ENCODE measurements around the gene NOP14. TPM values are rescaled to one million over a fixed set of nuclear protein-coding genes. Genes with fewer than 3 reads are reported as not detected.

NOP14 gene
- polyA plus RNA-seq, 1 donor = 25.6 TPM

DNA sequence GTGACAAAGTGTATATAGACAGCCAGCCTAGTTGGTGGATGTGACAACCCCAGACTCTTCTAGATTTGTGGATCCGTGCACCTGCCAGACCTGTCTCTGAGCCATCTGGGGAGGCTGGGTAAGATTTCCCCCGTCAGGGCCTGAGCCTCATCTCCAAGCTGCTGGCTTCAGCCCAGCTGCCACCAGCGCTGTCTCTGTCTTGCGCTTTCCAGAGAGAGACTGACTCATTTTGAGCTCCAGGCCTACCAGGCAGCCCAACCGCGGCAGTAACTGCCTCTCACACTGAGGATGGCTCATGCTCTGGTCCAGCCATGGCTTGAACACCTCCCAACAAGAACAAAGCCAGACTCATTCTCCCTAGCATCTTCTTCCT lies 26.4 kb downstream of the NOP14 start:
- no CpG with 5 or more reads among the region's 6 CpGs for WGBS (ENCODE audit: insufficient coverage, low lambda C conversion rate)
- Histone ChIP-seq H3K4me1 (ENCODE audit: control insufficient read depth, insufficient read depth, low read length) (peaks cover 14% of the 10 kb centered on the region), H3K27me3 (ENCODE audit: control insufficient read depth, insufficient read depth, low read length) (no peaks in the 10 kb centered on the region), H3K27ac (ENCODE audit: low read length) (no peak overlapping the region), H3K9me3 (ENCODE audit: control insufficient read depth, low read depth, low read length) (no peaks in the 10 kb centered on the region), H3K36me3 (ENCODE audit: control insufficient read depth, insufficient read depth, low read length) (peaks cover 57% of the 10 kb centered on the region), H3K4me3 (ENCODE audit: low read length) (no peak overlapping the region)
- no peak for DNase-seq

DNA sequence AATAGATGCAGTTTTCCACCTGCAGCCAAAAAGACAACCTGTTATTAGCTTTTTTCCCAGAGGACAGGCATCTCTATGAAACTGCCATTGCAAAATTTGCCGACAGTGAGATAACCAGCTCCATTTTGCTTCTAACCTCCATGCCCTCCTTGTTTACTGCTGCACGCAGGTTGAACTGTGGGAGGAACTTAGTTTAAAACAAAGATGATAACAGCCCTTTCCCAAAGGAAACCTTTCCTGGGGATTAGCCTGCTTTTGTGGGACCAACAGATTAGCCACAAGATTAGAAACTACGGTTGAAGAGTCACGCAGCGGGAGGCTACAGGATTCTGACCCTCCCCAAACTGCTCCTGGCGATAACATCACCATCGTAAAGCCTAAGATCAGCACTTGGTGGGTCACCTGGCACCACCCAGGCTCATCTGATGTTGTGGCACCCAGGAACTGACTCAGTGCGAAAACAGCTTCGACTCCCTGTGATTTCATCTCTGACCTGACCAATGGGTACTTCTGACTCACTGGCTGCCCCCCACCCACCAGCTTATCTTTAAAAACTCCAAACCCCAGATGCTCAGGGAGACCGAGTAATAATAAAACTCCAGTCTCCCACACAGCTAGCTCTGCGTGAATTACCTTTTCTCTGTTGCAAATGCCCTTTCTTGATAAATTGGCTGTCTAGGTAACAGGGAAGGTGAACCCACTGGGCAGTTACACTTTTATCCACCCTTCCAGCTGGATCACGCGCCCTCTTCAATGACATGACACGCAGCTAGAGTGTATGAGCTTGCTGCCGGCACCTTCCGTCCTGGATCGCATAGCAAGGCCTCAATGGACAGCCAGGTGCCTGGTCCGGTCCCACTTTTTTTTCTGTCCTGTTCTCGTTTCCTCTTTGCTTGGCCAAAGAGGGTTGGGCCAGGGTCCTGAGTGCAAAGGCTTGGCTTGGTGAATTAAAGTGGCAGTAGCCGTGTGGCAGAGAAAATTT lies 27.2 kb downstream of the NOP14 start:
- Histone ChIP-seq H3K36me3 (ENCODE audit: control insufficient read depth, insufficient read depth, low read length) (peaks cover 57% of the 10 kb centered on the region), H3K4me3 (ENCODE audit: low read length) (peak overlapping the region; percentile 90), H3K4me1 (ENCODE audit: control insufficient read depth, insufficient read depth, low read length) (peaks cover 14% of the 10 kb centered on the region), H3K9me3 (ENCODE audit: control insufficient read depth, low read depth, low read length) (no peaks in the 10 kb centered on the region), H3K27ac (ENCODE audit: low read length) (no peak overlapping the region), H3K27me3 (ENCODE audit: control insufficient read depth, insufficient read depth, low read length) (no peaks in the 10 kb centered on the region)
- no CpG with 5 or more reads among the region's 20 CpGs for WGBS (ENCODE audit: insufficient coverage, low lambda C conversion rate)
- DNase-seq = no peak

DNA sequence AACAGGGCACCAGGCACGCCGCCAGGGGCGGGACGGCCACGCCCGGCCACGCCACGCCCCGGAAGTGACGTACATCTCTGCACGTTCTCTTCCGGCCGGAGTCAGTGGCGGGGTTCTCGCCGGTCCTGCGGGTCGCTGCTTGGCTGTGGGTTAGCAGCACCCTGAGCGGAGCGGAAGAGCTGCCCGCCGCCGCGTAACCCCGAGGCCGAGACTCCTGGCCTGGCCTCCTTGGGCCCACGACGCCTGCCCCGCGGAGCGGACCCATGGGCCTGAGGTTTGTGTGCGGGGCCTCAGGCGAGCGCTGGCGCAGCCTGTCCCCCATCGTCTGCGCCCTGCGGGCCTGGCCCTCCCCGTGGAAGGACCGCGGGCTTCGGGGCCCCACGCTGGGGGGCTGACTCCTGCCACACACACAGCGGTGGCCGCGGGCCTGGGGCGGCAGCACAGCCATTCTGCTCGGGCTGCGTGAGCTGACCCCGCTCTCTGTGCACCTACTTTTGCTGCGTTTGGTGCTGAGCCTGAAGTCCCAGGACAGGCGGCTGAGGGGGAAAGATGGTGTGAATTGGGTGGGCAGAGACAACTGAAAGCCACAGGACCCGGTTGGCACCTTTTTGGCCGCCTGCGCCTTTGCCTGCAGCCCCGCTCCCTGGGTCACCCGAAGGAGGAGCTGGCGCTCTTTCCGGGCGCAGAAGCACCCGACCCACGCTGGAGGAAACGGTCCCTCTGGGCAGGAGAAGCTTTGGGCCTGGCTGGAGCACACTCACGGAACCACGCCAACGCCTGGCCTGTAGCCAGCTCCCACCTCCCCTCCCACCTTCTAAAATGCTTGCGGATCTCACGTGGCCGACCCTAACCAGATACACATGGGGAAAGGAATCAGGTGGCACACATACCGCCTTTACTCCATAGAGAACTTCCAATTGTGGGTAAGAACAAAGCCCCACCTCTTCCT lies 28.1 kb downstream of the NOP14 start:
- Histone ChIP-seq H3K4me3 (ENCODE audit: low read length) (peak overlapping the region; percentile 90), H3K9me3 (ENCODE audit: control insufficient read depth, low read depth, low read length) (no peaks in the 10 kb centered on the region), H3K36me3 (ENCODE audit: control insufficient read depth, insufficient read depth, low read length) (peaks cover 56% of the 10 kb centered on the region), H3K27me3 (ENCODE audit: control insufficient read depth, insufficient read depth, low read length) (no peaks in the 10 kb centered on the region), H3K4me1 (ENCODE audit: control insufficient read depth, insufficient read depth, low read length) (peaks cover 14% of the 10 kb centered on the region), H3K27ac (ENCODE audit: low read length) (peak overlapping the region; percentile 90)
- DNase-seq = peak; percentile 93
- WGBS (ENCODE audit: insufficient coverage, low lambda C conversion rate) = no CpG with 5 or more reads among the region's 70 CpGs

DNA sequence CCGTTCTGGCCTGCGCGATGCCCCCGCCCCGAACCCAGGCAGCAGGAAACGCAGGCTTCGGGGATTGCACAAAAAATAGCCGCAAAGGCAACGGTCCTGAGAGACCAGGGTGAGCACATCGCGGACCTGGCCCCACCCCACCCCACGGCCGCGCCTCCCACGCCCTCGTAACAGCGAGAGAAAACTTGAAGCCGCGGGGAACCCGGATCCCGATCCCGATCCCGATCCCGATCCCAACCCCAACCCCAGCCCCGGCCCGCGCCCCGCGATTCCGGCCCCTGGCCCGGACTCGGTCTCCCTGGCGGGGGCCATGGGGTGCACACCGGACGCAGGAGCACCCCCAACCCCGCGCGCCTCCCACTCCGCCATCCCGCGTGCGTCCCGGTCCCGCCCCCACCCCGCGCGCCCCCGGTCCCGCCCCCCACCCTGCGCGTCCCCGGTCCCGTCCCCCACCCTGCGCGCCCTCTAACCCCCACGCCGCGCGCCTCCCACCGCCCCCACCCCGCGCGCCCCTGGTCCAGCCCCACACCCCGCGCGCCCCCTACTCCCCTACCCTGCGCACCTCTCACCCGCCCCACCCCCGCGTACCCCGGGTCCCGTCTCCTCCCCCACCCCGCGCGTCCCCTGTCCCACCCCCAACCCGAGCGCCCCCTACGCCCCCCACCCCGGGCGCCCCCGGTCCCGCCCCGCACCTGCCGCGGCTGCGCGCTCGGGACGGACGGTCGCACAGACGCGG lies 29.0 kb downstream of the NOP14 start:
- peaks cover 14% of the 10 kb centered on the region for H3K4me1 ChIP-seq (ENCODE audit: control insufficient read depth, insufficient read depth, low read length)
- no peaks in the 10 kb centered on the region for H3K9me3 ChIP-seq (ENCODE audit: control insufficient read depth, low read depth, low read length)
- H3K27ac ChIP-seq (ENCODE audit: low read length) = no peak overlapping the region
- peak in 1 of 2 donors; percentile 56 for DNase-seq
- no peaks in the 10 kb centered on the region for H3K27me3 ChIP-seq (ENCODE audit: control insufficient read depth, insufficient read depth, low read length)
- peaks cover 55% of the 10 kb centered on the region for H3K36me3 ChIP-seq (ENCODE audit: control insufficient read depth, insufficient read depth, low read length)
- WGBS (ENCODE audit: insufficient coverage, low lambda C conversion rate) = no CpG with 5 or more reads among the region's 93 CpGs
- peak overlapping the region; percentile 90 for H3K4me3 ChIP-seq (ENCODE audit: low read length)

DNA sequence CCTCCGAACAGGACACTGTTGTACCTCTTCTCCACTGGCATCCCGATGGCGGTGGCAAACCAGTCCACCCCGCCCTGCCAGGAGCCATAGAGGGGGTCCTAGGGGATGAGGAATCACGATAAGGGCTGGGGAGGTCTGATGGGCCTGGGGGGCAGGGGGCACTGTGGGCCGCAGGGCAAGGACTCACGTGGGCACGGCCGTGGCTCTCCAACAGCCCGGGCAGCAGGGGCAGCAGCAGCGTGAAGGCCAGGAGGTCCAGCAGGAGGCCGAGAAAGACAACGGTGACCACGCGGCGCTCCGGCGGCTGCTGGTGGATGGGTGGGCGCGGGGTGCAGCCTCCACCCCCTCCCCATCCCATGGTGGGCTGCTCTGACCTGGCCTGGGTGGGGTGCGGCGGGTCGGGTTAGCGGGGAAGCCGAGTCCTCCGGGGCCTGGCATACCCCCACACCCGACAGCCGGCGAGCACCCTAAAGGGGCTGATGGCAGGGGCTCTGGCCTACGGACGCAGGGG lies 29.6 kb downstream of the NOP14 start:
- Histone ChIP-seq H3K27me3 (ENCODE audit: control insufficient read depth, insufficient read depth, low read length) (no peaks in the 10 kb centered on the region), H3K9me3 (ENCODE audit: control insufficient read depth, low read depth, low read length) (no peaks in the 10 kb centered on the region), H3K4me1 (ENCODE audit: control insufficient read depth, insufficient read depth, low read length) (peaks cover 16% of the 10 kb centered on the region), H3K36me3 (ENCODE audit: control insufficient read depth, insufficient read depth, low read length) (peaks cover 55% of the 10 kb centered on the region), H3K4me3 (ENCODE audit: low read length) (peak overlapping the region; percentile 59), H3K27ac (ENCODE audit: low read length) (no peak overlapping the region)
- no CpG with 5 or more reads among the region's 31 CpGs for WGBS (ENCODE audit: insufficient coverage, low lambda C conversion rate)
- no peak for DNase-seq

DNA sequence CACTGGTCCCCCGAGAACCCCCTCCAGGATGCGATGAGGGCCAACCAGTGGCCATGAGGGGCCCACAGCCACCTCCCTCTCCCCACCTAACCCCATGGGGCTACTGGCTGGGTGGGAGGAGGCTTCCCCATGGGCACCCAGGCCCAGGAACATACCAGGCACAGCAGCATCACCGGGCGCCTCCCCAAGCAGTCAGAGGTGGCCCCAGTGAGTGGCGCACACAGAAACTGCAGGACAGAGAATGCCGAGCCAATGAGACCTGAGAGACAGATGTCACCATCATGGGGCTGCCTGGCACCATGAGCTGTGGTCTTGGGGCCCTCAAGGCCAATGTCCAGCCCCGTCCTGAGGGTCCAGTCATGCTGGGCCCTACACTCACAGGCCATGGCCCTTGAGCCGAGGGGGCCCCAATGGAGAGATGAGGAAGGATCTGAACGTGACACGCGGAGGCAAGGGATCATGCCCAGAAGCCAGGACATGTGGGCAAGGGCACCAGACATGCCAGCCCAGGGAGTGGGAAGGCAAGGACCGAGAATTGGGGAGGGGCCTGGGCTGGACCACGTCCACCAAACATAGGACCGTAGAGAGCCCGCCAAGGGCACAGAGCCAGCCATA lies 30.1 kb downstream of the NOP14 start:
- H3K4me1 ChIP-seq (ENCODE audit: control insufficient read depth, insufficient read depth, low read length) = peaks cover 22% of the 10 kb centered on the region
- WGBS (ENCODE audit: insufficient coverage, low lambda C conversion rate) = no CpG with 5 or more reads among the region's 15 CpGs
- no peaks in the 10 kb centered on the region for H3K27me3 ChIP-seq (ENCODE audit: control insufficient read depth, insufficient read depth, low read length)
- H3K4me3 ChIP-seq (ENCODE audit: low read length) = peak overlapping the region; percentile 59
- peaks cover 57% of the 10 kb centered on the region for H3K36me3 ChIP-seq (ENCODE audit: control insufficient read depth, insufficient read depth, low read length)
- DNase-seq = no peak
- H3K27ac ChIP-seq (ENCODE audit: low read length) = no peak overlapping the region
- peaks cover 3% of the 10 kb centered on the region for H3K9me3 ChIP-seq (ENCODE audit: control insufficient read depth, low read depth, low read length)

DNA sequence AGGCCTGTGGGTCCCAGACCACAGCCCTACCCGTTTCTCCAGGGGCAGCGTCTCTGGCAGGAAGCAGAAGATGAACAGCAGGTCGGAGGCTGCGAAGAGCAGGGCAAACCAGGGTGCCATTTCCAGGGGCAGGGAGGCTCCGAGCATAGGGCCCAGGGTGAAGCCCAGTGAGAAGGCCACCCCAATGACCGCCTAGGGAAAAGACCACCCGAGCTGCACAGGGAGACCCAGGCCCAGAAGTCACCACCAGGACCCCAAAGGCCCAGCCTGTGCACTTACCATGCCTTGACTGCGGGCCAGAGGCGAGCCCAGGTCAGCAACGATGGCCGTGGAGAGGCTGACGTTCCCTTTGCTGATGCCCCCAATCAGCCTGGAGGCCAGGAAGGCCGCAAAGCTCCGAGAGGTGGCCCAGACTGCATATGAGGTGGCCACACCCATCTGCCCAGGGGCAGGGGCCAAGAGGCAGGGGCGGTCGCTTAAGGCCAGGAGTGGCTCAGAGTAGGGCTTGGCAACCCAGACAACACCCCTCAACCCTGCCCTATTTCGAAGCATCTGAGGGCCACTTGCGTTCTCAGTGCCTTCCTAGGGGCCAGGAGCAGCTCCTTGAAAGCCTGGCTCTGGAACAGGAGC lies 30.8 kb downstream of the NOP14 start:
- Histone ChIP-seq H3K27me3 (ENCODE audit: control insufficient read depth, insufficient read depth, low read length) (no peaks in the 10 kb centered on the region), H3K4me3 (ENCODE audit: low read length) (no peak overlapping the region), H3K36me3 (ENCODE audit: control insufficient read depth, insufficient read depth, low read length) (peaks cover 57% of the 10 kb centered on the region), H3K4me1 (ENCODE audit: control insufficient read depth, insufficient read depth, low read length) (peaks cover 22% of the 10 kb centered on the region), H3K9me3 (ENCODE audit: control insufficient read depth, low read depth, low read length) (peaks cover 4% of the 10 kb centered on the region), H3K27ac (ENCODE audit: low read length) (no peak overlapping the region)
- DNase-seq = no peak
- no CpG with 5 or more reads among the region's 18 CpGs for WGBS (ENCODE audit: insufficient coverage, low lambda C conversion rate)

DNA sequence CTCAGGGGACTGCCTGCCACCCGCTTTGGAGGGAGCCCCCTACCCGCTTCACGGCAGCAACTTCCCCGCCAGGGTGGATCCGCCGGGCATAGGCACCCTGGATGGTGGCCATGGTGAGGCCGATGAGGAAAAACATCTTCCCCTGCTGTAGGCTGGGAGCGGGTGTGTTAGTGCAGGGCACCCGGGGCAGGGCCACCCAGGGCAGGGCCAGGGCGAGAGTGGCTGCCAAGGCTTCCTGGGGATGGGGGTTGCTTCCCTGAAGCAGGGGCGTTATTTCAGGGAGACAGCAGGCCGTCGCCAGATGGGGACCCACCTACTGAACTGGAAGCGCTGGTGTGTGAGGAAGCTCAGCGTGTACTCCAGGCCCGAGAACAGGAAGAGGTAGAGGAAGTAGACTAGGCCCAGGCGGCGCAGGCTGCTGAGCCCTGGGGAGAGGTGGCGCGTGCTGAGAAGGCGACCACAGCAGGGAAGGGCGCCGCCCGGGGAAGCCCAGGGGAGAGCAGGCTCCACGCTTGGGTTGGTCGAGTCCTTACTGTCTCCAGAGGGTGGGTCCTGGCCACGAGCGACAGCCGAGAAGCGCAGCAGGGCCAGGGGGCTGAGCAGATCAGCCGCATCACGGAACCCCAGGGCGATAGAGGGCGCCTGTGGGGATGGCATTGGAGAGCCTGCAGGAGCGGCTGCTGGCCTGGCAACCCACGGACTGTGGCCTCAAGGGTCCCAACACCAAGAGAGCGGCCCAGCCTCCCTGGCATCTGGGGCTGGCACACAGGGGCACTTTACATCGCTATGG lies 31.5 kb downstream of the NOP14 start:
- no peaks in the 10 kb centered on the region for H3K27me3 ChIP-seq (ENCODE audit: control insufficient read depth, insufficient read depth, low read length)
- DNase-seq = no peak
- no CpG with 5 or more reads among the region's 38 CpGs for WGBS (ENCODE audit: insufficient coverage, low lambda C conversion rate)
- H3K4me3 ChIP-seq (ENCODE audit: low read length) = no peak overlapping the region
- no peak overlapping the region for H3K27ac ChIP-seq (ENCODE audit: low read length)
- peaks cover 58% of the 10 kb centered on the region for H3K36me3 ChIP-seq (ENCODE audit: control insufficient read depth, insufficient read depth, low read length)
- H3K4me1 ChIP-seq (ENCODE audit: control insufficient read depth, insufficient read depth, low read length) = peaks cover 22% of the 10 kb centered on the region
- H3K9me3 ChIP-seq (ENCODE audit: control insufficient read depth, low read depth, low read length) = peaks cover 4% of the 10 kb centered on the region

Data from large intestine (tissue), 3 donors.